NCI-H774 (cell line): ENCODE results near the gene P4HTM.
A peak's percentile ranks its signal among the peaks of the same experiment; 100 is the strongest.

ENCODE experiments used
- DNase-seq: peaks from one replicate; lab custom pipeline; 2025; lab: John Stamatoyannopoulos, UW

P4HTM gene

DNA sequence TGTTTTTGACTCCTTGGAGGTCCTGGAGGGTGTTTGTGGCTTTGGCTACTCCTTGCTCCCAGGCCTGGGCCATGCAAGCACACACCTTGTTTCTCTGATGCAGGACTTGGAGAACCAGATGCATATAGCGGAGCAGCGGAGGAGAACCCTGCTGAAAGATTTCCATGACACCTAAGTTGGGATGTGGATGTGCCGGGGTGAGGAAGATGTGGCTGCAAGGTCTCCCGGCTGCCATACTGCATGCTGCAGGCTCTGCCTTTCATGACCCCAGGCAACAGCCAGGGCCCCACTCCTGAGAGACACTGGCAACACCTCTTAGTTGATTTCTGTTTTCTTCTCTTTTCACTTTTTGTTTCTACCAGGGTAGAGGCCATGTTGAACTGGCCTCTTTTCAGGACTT is 6.9 kb upstream of the P4HTM start:
- no peak for DNase-seq

DNA sequence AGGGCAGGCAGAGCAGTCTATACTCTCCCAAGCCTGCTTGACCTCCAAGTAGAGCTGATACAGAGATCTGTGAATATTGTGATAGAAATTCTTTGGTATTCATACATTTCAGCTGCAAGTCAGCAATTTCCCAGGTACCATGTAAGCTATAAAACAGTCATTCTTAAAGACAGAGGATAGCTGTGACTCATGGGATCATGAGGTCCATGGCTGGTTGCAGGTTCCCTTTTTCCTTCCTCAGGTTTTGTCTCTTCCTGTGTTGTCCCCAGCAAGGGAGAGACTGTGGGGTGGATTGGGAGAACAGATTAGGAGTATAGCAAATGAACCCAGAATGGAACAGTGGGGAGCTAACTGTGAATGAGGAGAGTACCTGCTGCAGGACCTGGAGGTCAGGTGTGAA is 5.4 kb upstream of the P4HTM start:
- DNase-seq: no peak

- DNase-seq: no peak
Observed at GRCh38 chr3:48985831-48986376, 4.1 kb upstream of the P4HTM start.

DNA sequence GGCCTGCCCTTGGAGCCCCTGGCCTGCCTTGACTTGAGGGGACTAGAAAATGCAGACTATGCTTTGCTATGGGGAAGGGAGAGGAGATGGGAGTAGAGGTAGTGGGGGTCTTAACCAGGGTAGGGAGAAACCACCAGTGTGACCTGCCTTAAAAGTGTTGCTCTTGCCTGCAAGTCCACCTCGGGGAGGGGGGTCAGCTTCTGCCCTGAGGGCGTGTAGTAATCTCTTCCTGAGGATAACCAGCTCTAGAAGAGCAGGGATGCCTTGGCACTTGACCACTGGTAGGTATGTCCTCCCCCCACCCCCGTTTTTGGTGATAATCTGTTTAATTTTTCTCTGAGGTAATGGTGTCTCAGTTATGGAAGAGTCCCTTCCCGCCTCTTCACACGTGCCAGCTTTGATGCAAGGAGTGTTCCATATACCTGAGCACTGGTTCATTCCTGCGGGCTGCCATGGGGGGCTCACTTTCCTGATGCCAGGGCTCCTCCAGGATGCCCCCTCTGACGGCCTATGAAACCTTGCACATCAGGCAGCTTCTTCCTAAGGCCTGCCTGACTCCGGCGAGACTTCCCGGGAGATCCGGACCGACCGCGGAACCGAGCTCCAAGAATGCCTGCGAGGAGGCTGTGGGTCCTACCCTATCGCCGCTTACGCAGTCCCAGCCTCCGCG is 780 bp upstream of the P4HTM start:
- DNase-seq: no peak

DNA sequence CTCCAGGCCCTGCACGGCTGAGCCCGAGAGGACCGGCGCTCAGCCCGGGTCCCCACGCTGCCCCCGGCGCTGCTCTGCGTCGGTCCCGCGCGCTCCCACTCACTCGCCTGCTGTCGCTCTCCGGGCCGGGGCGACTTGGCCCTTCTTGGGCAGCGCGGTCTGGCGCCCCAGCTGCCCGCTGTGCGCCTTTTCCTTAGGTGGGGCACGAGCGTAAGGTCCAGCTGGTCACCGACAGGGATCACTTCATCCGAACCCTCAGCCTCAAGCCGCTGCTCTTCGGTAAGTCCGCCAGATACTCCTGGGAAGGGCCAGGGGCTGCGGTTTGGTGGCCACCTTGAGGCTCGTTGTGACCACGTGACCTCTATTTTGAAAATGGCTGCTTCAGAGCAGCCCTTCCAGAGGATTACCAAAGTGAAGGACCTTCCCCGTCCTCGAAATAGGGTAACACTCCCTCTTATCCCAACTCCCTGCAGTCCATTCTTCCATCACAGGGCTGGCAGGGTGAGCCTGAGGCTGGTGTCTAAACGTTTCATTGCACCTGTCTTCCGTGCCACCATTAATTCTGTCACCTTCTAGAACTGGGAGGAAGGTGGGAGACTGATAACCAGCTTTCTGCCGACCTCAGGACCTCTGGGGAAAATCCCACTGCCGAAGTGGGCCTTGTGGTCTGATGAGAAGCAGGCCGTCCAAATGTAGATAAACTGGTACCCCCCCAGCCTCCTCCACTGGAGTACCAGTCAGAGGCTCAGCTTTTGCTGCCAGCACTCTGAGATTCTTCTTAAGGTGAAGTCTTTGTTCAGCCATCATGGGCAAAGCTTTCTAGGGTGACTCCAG is 812 bp downstream of the P4HTM start:
- no peak for DNase-seq

DNA sequence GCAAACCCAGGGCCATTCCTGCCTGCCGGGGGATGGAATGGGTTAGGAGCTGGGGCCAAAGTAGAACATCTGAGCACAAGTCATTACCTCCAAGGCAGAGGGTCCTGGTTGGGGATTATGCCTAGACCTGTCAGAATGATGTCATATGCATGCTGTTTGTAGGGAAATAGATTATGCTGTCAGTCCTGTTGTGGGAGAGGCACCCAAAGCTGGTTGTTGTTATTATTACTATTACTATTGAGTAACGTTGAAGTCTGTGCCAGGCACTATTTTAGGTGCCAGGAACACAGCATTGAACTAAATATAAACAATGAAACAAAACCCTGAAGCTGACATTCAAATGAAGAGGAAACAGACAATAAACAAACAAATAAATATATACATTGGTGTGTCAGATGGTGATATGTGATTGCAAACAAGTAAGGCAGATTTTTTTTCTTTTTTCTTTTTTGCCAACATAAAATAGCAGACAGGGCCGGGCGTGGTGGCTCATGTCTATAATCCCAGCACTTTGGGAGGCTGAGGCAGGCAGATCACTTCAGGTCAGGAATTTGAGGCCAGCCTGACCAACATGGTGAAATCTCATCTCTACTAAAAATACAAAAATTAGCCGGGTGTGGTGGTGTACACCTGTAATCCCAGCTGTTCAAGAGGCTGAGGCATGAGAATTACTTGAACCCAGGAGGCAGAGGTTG is 2.0 kb downstream of the P4HTM start:
- no peak for DNase-seq

- DNase-seq: no peak
Observed at GRCh38 chr3:48993834-48994233, 3.8 kb downstream of the P4HTM start.

- no peak for DNase-seq
Observed at GRCh38 chr3:48996640-48997039, 6.6 kb downstream of the P4HTM start.

- DNase-seq: no peak
Observed at GRCh38 chr3:48997102-48997635, 7.1 kb downstream of the P4HTM start.

DNA sequence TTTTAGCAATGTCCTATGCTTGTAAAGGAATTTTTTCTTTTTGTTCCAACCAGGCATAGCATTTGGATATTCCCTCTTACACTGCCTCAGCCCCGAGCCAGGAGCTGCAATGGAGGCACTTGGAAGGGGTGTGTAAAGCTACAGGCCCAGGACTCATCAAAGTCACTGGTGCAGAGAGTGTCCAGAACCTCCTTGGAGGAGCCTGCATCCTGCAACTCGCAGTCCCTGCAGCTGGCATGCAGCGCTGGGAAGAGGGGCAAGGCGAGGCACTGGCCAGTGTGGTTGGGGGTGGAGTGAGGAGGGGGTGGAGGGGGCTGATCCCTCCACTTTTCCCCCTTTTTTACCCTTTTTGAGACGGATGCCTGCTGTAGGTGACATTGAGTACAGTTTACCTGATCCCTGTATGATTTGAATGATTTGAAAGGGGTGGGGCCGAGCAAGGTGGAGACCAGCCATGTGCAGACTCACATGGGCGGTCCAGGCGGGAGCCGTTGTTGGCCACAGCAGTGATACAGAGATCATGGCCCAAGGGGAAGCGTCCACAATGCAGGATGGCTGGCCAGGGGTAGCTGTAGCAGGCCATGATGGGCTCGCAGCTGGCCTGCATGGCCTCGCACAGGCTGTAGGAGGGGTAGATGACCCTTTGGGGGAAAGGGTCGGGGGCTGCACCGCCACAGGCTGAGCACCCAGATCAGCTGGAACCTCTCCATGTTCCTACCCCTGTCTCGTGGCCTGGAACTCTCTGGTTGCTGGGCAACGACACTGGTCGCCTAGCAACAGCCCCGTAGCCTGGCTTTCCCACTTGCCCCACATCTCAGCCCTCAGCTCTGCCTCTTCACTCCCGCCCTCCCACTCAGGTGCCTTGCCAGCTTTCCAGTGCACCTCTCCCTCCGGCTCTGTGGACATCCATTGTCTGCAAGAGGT is 7.9 kb downstream of the P4HTM start:
- no peak for DNase-seq

DNA sequence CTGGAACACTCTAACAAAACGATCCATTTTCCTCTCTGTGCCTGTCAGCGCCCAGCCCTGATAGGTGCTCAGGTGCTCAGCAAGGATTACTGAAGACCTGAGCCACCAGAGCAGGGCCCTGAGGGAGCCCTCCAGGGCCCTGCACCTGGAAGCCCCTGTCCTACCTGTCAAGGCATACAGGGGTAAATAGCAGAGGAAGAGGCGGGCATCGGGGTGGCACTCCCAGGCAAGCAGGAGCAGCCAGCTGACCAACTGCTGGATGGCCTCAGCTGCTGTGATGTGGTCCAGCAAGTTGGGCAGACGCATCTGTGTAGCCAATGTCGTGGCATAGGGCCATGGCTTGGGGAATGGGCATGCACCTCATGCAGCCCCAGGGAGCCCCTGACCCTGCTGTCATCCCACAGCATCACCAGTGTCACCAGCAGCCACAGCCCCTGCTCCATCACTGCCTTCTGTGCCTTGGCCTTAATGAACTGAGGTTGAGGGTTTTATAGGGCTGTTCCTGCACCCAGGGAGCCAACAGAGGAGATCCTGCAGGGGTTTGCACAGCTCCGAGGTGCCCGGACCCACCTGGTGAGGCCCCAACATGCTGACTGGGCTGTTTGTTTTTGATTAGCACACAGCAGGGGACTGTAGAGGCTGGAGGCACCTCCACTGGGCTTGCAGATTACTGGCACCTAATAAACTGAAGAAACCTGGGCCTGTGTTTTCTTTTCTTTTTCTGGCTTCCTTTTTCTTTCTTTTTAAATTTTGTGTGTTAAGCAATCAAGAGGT is 9.2 kb downstream of the P4HTM start:
- no peak for DNase-seq

DNA sequence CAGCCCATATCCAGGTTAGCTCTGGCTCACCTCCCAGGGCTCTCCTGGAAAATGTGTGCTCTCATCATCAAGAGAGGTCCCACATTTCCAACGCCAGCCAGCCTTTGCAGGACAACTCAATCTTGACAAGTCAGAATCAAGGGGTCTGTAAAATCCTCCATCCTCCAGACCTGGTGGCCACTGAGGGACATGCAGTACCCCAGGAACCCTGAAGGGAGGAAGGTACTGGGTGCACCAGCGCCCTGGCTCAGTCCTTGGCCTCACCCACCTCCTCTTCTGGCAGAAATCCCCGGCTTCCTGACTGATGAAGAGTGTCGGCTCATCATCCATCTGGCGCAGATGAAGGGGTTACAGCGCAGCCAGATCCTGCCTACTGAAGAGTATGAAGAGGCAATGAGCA is 11.1 kb downstream of the P4HTM start:
- no peak for DNase-seq

GRCh38 chr3:49004352-49005302 is 14.6 kb downstream of the P4HTM start:
- DNase-seq: no peak

DNA sequence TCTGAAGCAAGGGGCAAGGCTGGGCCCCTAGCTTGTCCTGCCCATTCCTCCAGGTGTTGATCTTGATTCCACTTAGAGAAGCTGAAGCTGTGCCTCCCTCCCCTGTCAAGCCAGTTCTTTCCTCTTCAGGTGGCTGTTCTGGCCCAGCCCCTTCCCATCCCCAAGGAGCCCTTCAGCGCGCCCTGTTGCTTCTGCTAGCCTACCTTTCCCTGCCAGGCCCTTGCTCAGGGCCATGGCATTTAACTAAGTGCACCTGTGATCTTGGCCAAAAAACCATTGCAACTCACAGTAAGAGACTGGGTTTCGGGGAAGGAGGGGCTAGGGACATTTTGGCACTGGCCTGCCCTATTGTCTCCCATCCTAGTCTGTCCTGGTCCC is 15.3 kb downstream of the P4HTM start:
- DNase-seq: no peak

DNA sequence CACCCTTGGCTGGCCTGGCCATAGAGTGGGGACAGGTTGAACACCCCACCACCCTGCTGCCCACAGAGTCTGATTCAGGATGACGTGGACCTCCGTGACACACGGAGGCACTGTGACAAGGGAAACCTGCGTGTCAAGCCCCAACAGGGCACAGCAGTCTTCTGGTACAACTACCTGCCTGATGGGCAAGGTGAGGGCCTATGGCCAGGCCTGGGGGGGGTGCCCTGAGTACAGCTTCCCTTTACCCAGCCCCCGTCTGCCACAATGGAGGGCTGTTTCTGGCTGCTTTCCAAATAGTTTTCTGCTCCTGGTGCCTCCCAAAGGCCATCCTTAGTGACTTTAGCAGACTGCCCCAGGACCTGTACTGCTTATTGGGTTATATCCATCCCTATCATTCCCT is 16.0 kb downstream of the P4HTM start:
- no peak for DNase-seq

DNA sequence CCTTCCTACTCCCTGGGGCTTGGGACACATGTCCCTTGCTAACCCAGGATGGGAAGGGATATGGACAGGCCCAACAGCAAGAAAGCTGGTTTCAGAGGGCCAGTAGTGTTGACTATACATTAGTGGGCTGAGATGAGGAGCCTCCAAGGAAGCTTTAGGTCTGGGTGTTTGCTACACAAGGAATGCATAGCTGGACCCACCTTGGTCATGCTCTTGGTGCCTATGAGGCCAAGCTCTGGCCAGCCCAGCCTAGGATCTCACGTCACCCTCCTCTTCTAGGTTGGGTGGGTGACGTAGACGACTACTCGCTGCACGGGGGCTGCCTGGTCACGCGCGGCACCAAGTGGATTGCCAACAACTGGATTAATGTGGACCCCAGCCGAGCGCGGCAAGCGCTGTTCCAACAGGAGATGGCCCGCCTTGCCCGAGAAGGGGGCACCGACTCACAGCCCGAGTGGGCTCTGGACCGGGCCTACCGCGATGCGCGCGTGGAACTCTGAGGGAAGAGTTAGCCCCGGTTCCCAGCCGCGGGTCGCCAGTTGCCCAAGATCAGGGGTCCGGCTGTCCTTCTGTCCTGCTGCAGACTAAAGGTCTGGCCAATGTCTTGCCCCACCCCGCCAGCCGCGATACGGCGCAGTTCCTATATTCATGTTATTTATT is 16.5 kb downstream of the P4HTM start:
- no peak for DNase-seq

DNA sequence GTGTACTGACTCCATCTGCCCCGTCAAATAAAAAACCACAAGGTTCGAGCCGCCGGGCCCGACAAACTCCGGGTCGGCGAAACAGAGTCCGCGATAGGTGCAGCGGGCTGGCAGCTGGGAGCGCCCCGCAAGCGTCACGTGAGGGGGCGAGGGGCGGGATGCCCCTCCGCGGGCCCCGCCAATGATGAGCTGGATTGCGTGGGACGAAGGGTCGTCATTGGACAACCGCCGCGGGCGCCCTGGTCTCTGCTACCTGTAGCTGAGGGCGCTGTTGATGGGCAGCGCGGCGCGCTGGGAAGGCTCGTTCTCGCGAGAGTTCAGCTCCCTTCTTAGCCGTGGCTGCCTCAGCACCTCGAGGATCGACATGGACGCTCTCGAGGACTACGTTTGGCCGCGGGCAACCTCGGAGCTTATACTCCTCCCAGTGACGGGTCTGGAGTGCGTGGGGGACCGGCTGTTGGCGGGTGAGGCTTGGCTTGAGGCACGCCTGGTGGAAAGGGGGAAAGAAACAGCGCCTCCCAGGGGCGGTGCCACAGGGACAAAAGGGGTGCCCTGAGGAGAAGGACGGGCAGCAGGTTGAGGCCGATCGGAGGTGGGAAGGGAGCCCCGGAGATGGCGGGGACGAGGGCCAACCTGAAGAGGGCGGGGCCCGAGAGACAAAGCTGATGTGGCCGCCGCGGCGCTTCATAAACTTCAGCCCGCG is 17.2 kb downstream of the P4HTM start, which contains the start of gene WDR6:
Gene WDR6, plus strand, starts transcription at position 324 of the 703 bp plus-strand sequence. Its CDS starts 41 bp downstream, at position 365.
- peak; percentile 88 for DNase-seq
